GM23248 (cell line): Measurements from ENCODE around the gene ASB13. TPM values are rescaled to one million over a fixed set of nuclear protein-coding genes. Genes with fewer than 3 reads are reported as not detected.

Source experiments
- DNase-seq: peaks from one replicate; pipeline ENCODE4 v3.0.0-alpha.2; 2015
- H2AFZ ChIP-seq: fragments of 200-600 bp; sonication (generic); 2 replicates; pipeline ENCODE4 v1.6.1; 2016; ENCODE audit warnings: antibody characterized with exemption
- H3F3A ChIP-seq: fragments of 200-600 bp; sonication (generic); 2 replicates; pipeline ENCODE4 v1.6.1; 2016; ENCODE audit warnings: mild to moderate bottlenecking, antibody characterized with exemption, mixed run types; ENCODE audit not compliant: insufficient read depth
- H3K27ac ChIP-seq: fragments of 200-600 bp; sonication (generic); 2 replicates; pipeline ENCODE4 v1.5.1; 2016; ENCODE audit warnings: mild to moderate bottlenecking
- H3K27me3 ChIP-seq: fragments of 200-600 bp; sonication (generic); replicated peaks from 2 replicates; pipeline ENCODE4 v1.6.1; 2016; ENCODE audit warnings: mild to moderate bottlenecking; ENCODE audit not compliant: insufficient read depth
- H3K36me3 ChIP-seq: fragments of 200-600 bp; sonication (generic); 2 replicates; pipeline ENCODE4 v1.6.1; 2016; ENCODE audit warnings: low read depth, mild to moderate bottlenecking
- H3K4me1 ChIP-seq: fragments of 200-600 bp; sonication (generic); 2 replicates; pipeline ENCODE4 v1.6.1; 2016; ENCODE audit warnings: mild to moderate bottlenecking; ENCODE audit not compliant: insufficient read depth
- H3K4me2 ChIP-seq: fragments of 200-600 bp; sonication (generic); one replicate; pipeline ENCODE4 v1.6.1; 2016; ENCODE audit warnings: mild to moderate bottlenecking; ENCODE audit not compliant: unreplicated experiment
- H3K4me3 ChIP-seq: fragments of 200-600 bp; sonication (generic); 2 replicates; pipeline ENCODE4 v1.5.1; 2016; ENCODE audit warnings: mild to moderate bottlenecking
- H3K79me2 ChIP-seq: fragments of 200-600 bp; sonication (generic); 2 replicates; pipeline ENCODE4 v1.6.1; 2016; ENCODE audit warnings: mild to moderate bottlenecking; ENCODE audit not compliant: insufficient read depth
- H3K9ac ChIP-seq: fragments of 200-600 bp; sonication (generic); 2 replicates; pipeline ENCODE4 v1.6.1; 2016; ENCODE audit warnings: mild to moderate bottlenecking
- H3K9me2 ChIP-seq: fragments of 200-600 bp; sonication (generic); 2 replicates; pipeline ENCODE4 v1.6.1; 2016; ENCODE audit warnings: mixed run types, mild to moderate bottlenecking, moderate library complexity; ENCODE audit not compliant: insufficient read depth
- H3K9me3 ChIP-seq: fragments of 200-600 bp; sonication (generic); one replicate; pipeline ENCODE4 v1.6.1; 2017; ENCODE audit warnings: low read depth
- H4K20me1 ChIP-seq: fragments of 200-600 bp; sonication (generic); 2 replicates; pipeline ENCODE4 v1.6.0; 2016; ENCODE audit not compliant: insufficient read depth
- EZH2 ChIP-seq: fragments of 200-600 bp; sonication (generic); IDR thresholded peaks from 2 replicates; pipeline ENCODE4 v1.6.1; 2018; ENCODE audit warnings: antibody characterized with exemption, mild to moderate bottlenecking; ENCODE audit not compliant: insufficient read depth, poor library complexity, severe bottlenecking
- EZH2phosphoT487 ChIP-seq: fragments of 200-600 bp; sonication (generic); IDR thresholded peaks from 2 replicates; pipeline ENCODE4 v1.6.1; 2018; ENCODE audit warnings: antibody characterized with exemption, moderate library complexity, mild to moderate bottlenecking, low read depth; ENCODE audit not compliant: insufficient read depth
- WGBS, 2 experiments: methylation state at CpG; one replicate each; pipeline ENCODE4 v1.1.6; 2015 to 2017; ENCODE audit warnings: low lambda C conversion rate in 2 of 2, low coverage in 1 of 2; ENCODE audit errors: missing lambda C conversion rate in 2 of 2; 5-methylcytosine and 5-hydroxymethylcytosine counted together
- in situ Hi-C: fragments of 300-500 bp; cut with MboI; formaldehyde crosslinking; loops from 2 replicates; pipeline ENCODE4 v1.15.0; 2020
- polyA plus RNA-seq: library from polyadenylated mRNA; unstranded; fragments of >200 nt; fragmentation: Nextera tagmentation; extraction: Ambion mirVana; gene quantifications from 2 replicates; pipeline ENCODE4 v1.2.1, GENCODE V29; 2016
- total RNA-seq: library from RNA; depleted of rRNA; stranded (reverse); fragments of >200 nt; shearing (Covaris generic); gene quantifications from 2 replicates; pipeline ENCODE4 v1.2.3, GENCODE V29; 2014

Gene ASB13
- total and polyA plus RNA-seq, 2 experiments from 2014 or later = 7.5 to 8.9 TPM

- in situ Hi-C loops = loop anchor here (25.0 kb wide), 1 partner anchor 781 kb away; the partner anchor contains the start of gene AKR1E2
- TF ChIP-seq EZH2 (no peak), EZH2phosphoT487 (no peak)
- Histone ChIP-seq H3K4me1 (peaks cover 43% of the 10 kb centered on the region), H3K4me3 (no peak overlapping the region), H3K9me2 (no peaks in the 10 kb centered on the region), H3K27ac (no peak overlapping the region), H2AFZ (no peak overlapping the region), H3K36me3 (no peaks in the 10 kb centered on the region), H3K9ac (no peak overlapping the region), H4K20me1 (no peaks in the 10 kb centered on the region), H3K79me2 (no peaks in the 10 kb centered on the region), H3F3A (peaks cover 15% of the 10 kb centered on the region; the same call in 1 of the 2 replicates), H3K9me3 (no peaks in the 10 kb centered on the region), H3K4me2 (no peak overlapping the region), H3K27me3 (no peaks in the 10 kb centered on the region)
- no peak for DNase-seq
- 89 to 92% methylated on average over 8 of the region's 8 CpGs for WGBS, 2 experiments
Observed at GRCh38 chr10:5618042-5618441, 48.4 kb downstream of the ASB13 start.

- H3K9me3 ChIP-seq = no peaks in the 10 kb centered on the region
- DNase-seq = no peak
- H3K27ac ChIP-seq = no peak overlapping the region
- no peak overlapping the region for H3K9ac ChIP-seq
- H4K20me1 ChIP-seq = no peaks in the 10 kb centered on the region
- H3F3A ChIP-seq = peaks cover 15% of the 10 kb centered on the region; the same call in 1 of the 2 replicates
- 94 to 97% methylated on average over 11 of the region's 11 CpGs for WGBS, 2 experiments
- no peaks in the 10 kb centered on the region for H3K9me2 ChIP-seq
- no peaks in the 10 kb centered on the region for H3K27me3 ChIP-seq
- H3K4me1 ChIP-seq = peaks cover 38% of the 10 kb centered on the region
- no peak overlapping the region for H2AFZ ChIP-seq
- in situ Hi-C loops = loop anchor here (25.0 kb wide), 1 partner anchor 780 kb away; the partner anchor contains the start of gene AKR1E2
- no peaks in the 10 kb centered on the region for H3K79me2 ChIP-seq
- no peak for TF ChIP-seq EZH2phosphoT487
- no peak for TF ChIP-seq EZH2
- no peaks in the 10 kb centered on the region for H3K36me3 ChIP-seq
- no peak overlapping the region for H3K4me2 ChIP-seq
- H3K4me3 ChIP-seq = no peak overlapping the region
Observed at GRCh38 chr10:5617521-5617920, 48.9 kb downstream of the ASB13 start.

- H3K4me1 ChIP-seq = peaks cover 36% of the 10 kb centered on the region
- H3K27ac ChIP-seq = no peak overlapping the region
- no peak for TF ChIP-seq EZH2
- TF ChIP-seq EZH2phosphoT487 = no peak
- no peak overlapping the region; the same call in 1 of the 2 replicates for H2AFZ ChIP-seq
- H3K9ac ChIP-seq = no peak overlapping the region
- H3K27me3 ChIP-seq = no peaks in the 10 kb centered on the region
- H3K9me3 ChIP-seq = no peaks in the 10 kb centered on the region
- in situ Hi-C loops = loop anchor here (25.0 kb wide), 1 partner anchor 780 kb away; the partner anchor contains the start of gene AKR1E2
- no peaks in the 10 kb centered on the region for H3K79me2 ChIP-seq
- peaks cover 15% of the 10 kb centered on the region; the same call in 1 of the 2 replicates for H3F3A ChIP-seq
- H3K4me2 ChIP-seq = no peak overlapping the region
- no peaks in the 10 kb centered on the region for H3K9me2 ChIP-seq
- 32 to 39% methylated on average over 6 of the region's 6 CpGs for WGBS, 2 experiments
- no peaks in the 10 kb centered on the region for H4K20me1 ChIP-seq
- no peaks in the 10 kb centered on the region for H3K36me3 ChIP-seq
- peak; percentile 10 for DNase-seq
- no peak overlapping the region for H3K4me3 ChIP-seq
Observed at GRCh38 chr10:5616836-5617235, 49.6 kb downstream of the ASB13 start.

GRCh38 chr10:5616046-5616445, 50.3 kb downstream of the ASB13 start:
- no peaks in the 10 kb centered on the region for H3K36me3 ChIP-seq
- no peak overlapping the region for H3K27ac ChIP-seq
- no peaks in the 10 kb centered on the region for H3K9me2 ChIP-seq
- TF ChIP-seq EZH2phosphoT487 (no peak), EZH2 (no peak)
- no peak overlapping the region for H2AFZ ChIP-seq
- no peak overlapping the region for H3K9ac ChIP-seq
- no peaks in the 10 kb centered on the region for H3K27me3 ChIP-seq
- H3K79me2 ChIP-seq = no peaks in the 10 kb centered on the region
- peaks cover 36% of the 10 kb centered on the region for H3K4me1 ChIP-seq
- no peak overlapping the region for H3K4me3 ChIP-seq
- DNase-seq = no peak
- no peaks in the 10 kb centered on the region for H3K9me3 ChIP-seq
- 81 to 100% methylated on average over 1 to 26 of the region's 26 CpGs for WGBS, 2 experiments
- H4K20me1 ChIP-seq = no peaks in the 10 kb centered on the region
- peaks cover 15% of the 10 kb centered on the region; the same call in 1 of the 2 replicates for H3F3A ChIP-seq
- H3K4me2 ChIP-seq = no peak overlapping the region
- in situ Hi-C loops = loop anchor here (25.0 kb wide), 1 partner anchor 779 kb away; the partner anchor contains the start of gene AKR1E2
